Measurements from ENCODE around the gene DMRT2.

Gene DMRT2

GRCh38 chr9:1047591-1048230 lies 2.4 kb upstream of the DMRT2 start:
- DNase-seq (ENCODE audit: low read depth in 2 of 2) = no peak

GRCh38 chr9:1048231-1048619 lies 1.9 kb upstream of the DMRT2 start:
- no peak for DNase-seq (ENCODE audit: low read depth in 2 of 2)

GRCh38 chr9:1048811-1049210 lies 1.3 kb upstream of the DMRT2 start:
- no peak for DNase-seq (ENCODE audit: low read depth in 2 of 2)

- no peak for DNase-seq (ENCODE audit: low read depth in 2 of 2)
Observed at GRCh38 chr9:1049641-1050040, 516 bp upstream of the DMRT2 start.

- no peak for DNase-seq (ENCODE audit: low read depth in 2 of 2)
Observed at GRCh38 chr9:1051210-1051583, 1.0 kb downstream of the DMRT2 start.

- peak in 1 of 2 donors; percentile 41 for DNase-seq (ENCODE audit: low read depth in 2 of 2)
Observed at GRCh38 chr9:1051584-1052275, 1.6 kb downstream of the DMRT2 start.

GRCh38 chr9:1052365-1053281 lies 2.5 kb downstream of the DMRT2 start:
- no peak for DNase-seq (ENCODE audit: low read depth in 2 of 2)

GRCh38 chr9:1053282-1053621 lies 3.1 kb downstream of the DMRT2 start:
- DNase-seq (ENCODE audit: low read depth in 2 of 2) = no peak

GRCh38 chr9:1053986-1054425 lies 3.8 kb downstream of the DMRT2 start:
- no peak for DNase-seq (ENCODE audit: low read depth in 2 of 2)

GRCh38 chr9:1055166-1055565 lies 5.0 kb downstream of the DMRT2 start:
- no peak for DNase-seq (ENCODE audit: low read depth in 2 of 2)

GRCh38 chr9:1057910-1058309 lies 7.8 kb downstream of the DMRT2 start:
- no peak for DNase-seq (ENCODE audit: low read depth in 2 of 2)

- DNase-seq (ENCODE audit: low read depth in 2 of 2) = no peak
Observed at GRCh38 chr9:1058826-1059487, 8.8 kb downstream of the DMRT2 start.

- no peak for DNase-seq (ENCODE audit: low read depth in 2 of 2)
Observed at GRCh38 chr9:1065130-1065529, 15.0 kb downstream of the DMRT2 start.

GRCh38 chr9:1070692-1071091 lies 20.5 kb downstream of the DMRT2 start:
- DNase-seq (ENCODE audit: low read depth in 2 of 2) = no peak

GRCh38 chr9:1071730-1072129 lies 21.6 kb downstream of the DMRT2 start:
- DNase-seq (ENCODE audit: low read depth in 2 of 2) = no peak

- DNase-seq (ENCODE audit: low read depth in 2 of 2) = no peak
Observed at GRCh38 chr9:1073497-1073896, 23.3 kb downstream of the DMRT2 start.

- DNase-seq (ENCODE audit: low read depth in 2 of 2) = no peak
Observed at GRCh38 chr9:1077616-1078015, 27.5 kb downstream of the DMRT2 start.

- DNase-seq (ENCODE audit: low read depth in 2 of 2) = no peak
Observed at GRCh38 chr9:1083325-1083913, 33.3 kb downstream of the DMRT2 start.

GRCh38 chr9:1085086-1085485 lies 34.9 kb downstream of the DMRT2 start:
- no peak for DNase-seq (ENCODE audit: low read depth in 2 of 2)

GRCh38 chr9:1086517-1086916 lies 36.4 kb downstream of the DMRT2 start:
- DNase-seq (ENCODE audit: low read depth in 2 of 2) = no peak

- DNase-seq (ENCODE audit: low read depth in 2 of 2) = no peak
Observed at GRCh38 chr9:1087120-1087881, 37.1 kb downstream of the DMRT2 start.

Data from stimulated activated CD4-positive, alpha-beta T cell treated with anti-CD3 and anti-CD28 coated beads, Interleukin-4, amount 100 ng/mL, for 48 hours (primary cell).